ENCODE data around the gene ELK4.
A peak's percentile ranks its signal among the peaks of the same experiment; 100 is the strongest.

Gene ELK4

DNA sequence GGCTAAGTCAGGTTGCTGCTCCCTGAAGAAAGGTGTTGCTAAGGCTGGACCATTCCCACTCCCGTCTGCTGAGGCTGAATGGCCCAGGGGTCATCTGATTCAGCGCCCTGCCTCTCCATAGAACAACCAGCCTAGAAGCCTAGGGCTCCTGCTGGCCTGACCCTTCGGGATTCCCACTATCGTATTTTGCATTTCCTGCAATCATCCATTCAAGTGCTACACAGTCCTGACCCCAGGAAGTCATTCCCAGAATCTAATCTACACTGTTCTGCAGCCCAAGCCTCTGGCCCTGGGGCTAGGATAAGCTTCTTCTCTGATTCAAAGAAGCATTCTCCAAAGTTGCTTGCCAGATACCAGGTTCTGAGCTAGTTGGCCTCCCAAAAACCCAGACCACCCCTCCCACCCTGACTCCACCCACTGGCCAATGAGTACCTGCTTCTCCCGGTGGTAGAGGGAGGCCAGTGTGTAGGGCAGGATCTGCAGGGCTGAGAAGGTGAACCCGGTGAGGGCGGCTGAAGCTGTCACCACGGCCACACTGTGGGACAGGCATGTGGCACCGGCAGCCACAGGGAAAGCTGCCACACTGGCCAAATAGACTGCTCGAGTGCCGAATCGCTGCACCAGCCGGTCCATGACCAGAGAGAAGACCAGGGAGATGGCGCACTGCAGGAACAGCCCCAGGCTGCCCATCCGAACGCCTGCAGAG, 29.8 kb upstream of the ELK4 start:
- ATAC-seq (ENCODE audit: low read depth) = no peak
- peaks cover 21% of the 10 kb centered on the region for H3K4me1 ChIP-seq (ENCODE audit: insufficient read depth, poor library complexity, severe bottlenecking)
- H3K27me3 ChIP-seq (ENCODE audit: insufficient read depth, poor library complexity, severe bottlenecking) = no peaks in the 10 kb centered on the region
- H3K27ac ChIP-seq (ENCODE audit: poor library complexity, severe bottlenecking) = no peak overlapping the region
- no peak for DNase-seq (ENCODE audit: low spot score)
- no peaks in the 10 kb centered on the region for H3K36me3 ChIP-seq (ENCODE audit: low read depth)
- H3K4me3 ChIP-seq (ENCODE audit: severe bottlenecking) = no peak overlapping the region
- TF ChIP-seq, protein P1, sequence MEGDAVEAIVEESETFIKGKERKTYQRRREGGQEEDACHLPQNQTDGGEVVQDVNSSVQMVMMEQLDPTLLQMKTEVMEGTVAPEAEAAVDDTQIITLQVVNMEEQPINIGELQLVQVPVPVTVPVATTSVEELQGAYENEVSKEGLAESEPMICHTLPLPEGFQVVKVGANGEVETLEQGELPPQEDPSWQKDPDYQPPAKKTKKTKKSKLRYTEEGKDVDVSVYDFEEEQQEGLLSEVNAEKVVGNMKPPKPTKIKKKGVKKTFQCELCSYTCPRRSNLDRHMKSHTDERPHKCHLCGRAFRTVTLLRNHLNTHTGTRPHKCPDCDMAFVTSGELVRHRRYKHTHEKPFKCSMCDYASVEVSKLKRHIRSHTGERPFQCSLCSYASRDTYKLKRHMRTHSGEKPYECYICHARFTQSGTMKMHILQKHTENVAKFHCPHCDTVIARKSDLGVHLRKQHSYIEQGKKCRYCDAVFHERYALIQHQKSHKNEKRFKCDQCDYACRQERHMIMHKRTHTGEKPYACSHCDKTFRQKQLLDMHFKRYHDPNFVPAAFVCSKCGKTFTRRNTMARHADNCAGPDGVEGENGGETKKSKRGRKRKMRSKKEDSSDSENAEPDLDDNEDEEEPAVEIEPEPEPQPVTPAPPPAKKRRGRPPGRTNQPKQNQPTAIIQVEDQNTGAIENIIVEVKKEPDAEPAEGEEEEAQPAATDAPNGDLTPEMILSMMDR (IDR thresholded peaks at IDR 0.05; ENCODE audit: poor library complexity, severe bottlenecking) = no peak
- no peaks in the 10 kb centered on the region for H3K9me3 ChIP-seq (ENCODE audit: severe bottlenecking)

DNA sequence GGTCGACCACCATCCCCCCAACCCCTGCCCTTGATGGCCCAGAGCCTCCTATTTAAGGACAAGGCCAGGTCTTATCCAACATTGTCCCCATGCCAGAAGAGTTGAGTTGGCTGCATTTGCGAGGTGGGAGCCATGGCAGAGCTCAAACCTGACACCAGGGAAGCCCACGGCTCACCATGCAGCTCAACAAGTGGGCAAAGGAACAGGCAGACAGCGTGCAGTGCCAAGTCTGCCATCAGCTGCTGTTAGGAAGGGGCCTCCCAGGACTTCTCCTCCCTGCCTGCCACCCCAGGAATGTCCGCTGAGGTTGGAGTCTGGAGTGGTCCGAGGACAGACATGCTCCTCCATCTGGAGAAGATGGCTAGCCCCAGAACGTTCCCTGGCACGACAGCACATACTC, 28.6 kb upstream of the ELK4 start:
- Histone ChIP-seq H3K27ac (ENCODE audit: poor library complexity, severe bottlenecking) (no peak overlapping the region), H3K36me3 (ENCODE audit: low read depth) (no peaks in the 10 kb centered on the region), H3K27me3 (ENCODE audit: insufficient read depth, poor library complexity, severe bottlenecking) (no peaks in the 10 kb centered on the region), H3K9me3 (ENCODE audit: severe bottlenecking) (no peaks in the 10 kb centered on the region), H3K4me3 (ENCODE audit: severe bottlenecking) (no peak overlapping the region), H3K4me1 (ENCODE audit: insufficient read depth, poor library complexity, severe bottlenecking) (peaks cover 15% of the 10 kb centered on the region)
- ATAC-seq (ENCODE audit: low read depth) (no peak), DNase-seq (ENCODE audit: low spot score) (no peak)
- TF ChIP-seq, protein P1 (IDR thresholded peaks at IDR 0.05; ENCODE audit: poor library complexity, severe bottlenecking) = no peak

DNA sequence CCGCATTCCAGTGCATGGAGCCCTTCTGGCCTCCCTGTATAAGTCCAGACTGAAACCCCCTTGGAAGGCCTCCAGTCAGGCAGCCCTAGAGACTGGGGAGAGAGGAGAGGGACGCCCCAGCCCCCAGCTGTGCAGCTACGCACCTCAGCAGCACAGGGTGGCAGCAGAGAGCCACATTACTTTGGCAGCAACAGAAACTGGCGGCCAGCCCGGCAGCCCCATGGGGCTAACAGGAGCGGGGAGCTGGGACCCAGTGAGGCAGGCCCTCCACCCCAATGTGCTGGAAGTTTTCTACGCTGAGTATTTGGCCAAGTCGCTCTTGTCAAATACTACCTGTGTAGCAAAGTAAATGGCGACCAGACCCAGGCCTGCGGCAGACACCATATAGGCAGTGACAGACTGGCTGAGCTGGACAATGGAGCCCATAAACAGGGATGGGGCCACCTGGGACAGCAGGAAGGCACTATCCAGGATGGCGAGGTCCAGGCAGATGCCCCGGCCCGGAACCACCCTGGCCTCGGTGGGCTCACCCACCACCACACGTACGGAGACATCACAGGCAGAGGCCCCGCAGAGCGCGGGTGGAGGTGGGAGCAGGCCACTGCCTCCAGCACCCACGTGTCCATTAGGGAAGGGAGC, 27.3 kb upstream of the ELK4 start:
- DNase-seq (ENCODE audit: low spot score) (no peak), ATAC-seq (ENCODE audit: low read depth) (peak; percentile 79)
- no peak overlapping the region for H3K27ac ChIP-seq (ENCODE audit: poor library complexity, severe bottlenecking)
- H3K27me3 ChIP-seq (ENCODE audit: insufficient read depth, poor library complexity, severe bottlenecking) = no peaks in the 10 kb centered on the region
- TF ChIP-seq, protein P1 (IDR thresholded peaks at IDR 0.05; ENCODE audit: poor library complexity, severe bottlenecking) = peak; percentile 91
- peaks cover 2% of the 10 kb centered on the region for H3K4me1 ChIP-seq (ENCODE audit: insufficient read depth, poor library complexity, severe bottlenecking)
- no peaks in the 10 kb centered on the region for H3K36me3 ChIP-seq (ENCODE audit: low read depth)
- H3K4me3 ChIP-seq (ENCODE audit: severe bottlenecking) = no peak overlapping the region
- H3K9me3 ChIP-seq (ENCODE audit: severe bottlenecking) = no peaks in the 10 kb centered on the region

DNA sequence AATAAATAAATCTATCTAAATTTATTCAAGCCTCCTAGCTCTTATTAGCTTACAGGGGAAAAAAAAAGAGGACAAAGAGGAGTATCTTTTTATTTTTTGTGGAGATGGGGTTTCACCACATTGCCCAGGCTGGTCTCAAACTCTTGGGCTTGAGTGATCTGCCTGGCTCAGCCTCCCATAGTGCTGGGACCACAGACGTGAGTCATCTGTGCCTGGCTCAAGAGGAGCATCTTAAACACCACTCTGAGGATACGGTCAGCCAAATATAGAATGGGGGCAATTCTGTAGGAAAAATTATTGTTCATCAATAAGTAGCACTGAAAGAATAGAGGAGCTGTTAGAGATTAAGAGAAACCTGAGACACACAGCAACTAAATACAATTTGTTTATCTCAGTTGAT, 24.4 kb upstream of the ELK4 start:
- no peak for DNase-seq (ENCODE audit: low spot score)
- TF ChIP-seq, protein P1 (IDR thresholded peaks at IDR 0.05; ENCODE audit: poor library complexity, severe bottlenecking) = no peak
- no peaks in the 10 kb centered on the region for H3K36me3 ChIP-seq (ENCODE audit: low read depth)
- no peaks in the 10 kb centered on the region for H3K9me3 ChIP-seq (ENCODE audit: severe bottlenecking)
- no peaks in the 10 kb centered on the region for H3K27me3 ChIP-seq (ENCODE audit: insufficient read depth, poor library complexity, severe bottlenecking)
- no peaks in the 10 kb centered on the region for H3K4me1 ChIP-seq (ENCODE audit: insufficient read depth, poor library complexity, severe bottlenecking)
- H3K4me3 ChIP-seq (ENCODE audit: severe bottlenecking) = no peak overlapping the region
- H3K27ac ChIP-seq (ENCODE audit: poor library complexity, severe bottlenecking) = no peak overlapping the region
- no peak for ATAC-seq (ENCODE audit: low read depth)

DNA sequence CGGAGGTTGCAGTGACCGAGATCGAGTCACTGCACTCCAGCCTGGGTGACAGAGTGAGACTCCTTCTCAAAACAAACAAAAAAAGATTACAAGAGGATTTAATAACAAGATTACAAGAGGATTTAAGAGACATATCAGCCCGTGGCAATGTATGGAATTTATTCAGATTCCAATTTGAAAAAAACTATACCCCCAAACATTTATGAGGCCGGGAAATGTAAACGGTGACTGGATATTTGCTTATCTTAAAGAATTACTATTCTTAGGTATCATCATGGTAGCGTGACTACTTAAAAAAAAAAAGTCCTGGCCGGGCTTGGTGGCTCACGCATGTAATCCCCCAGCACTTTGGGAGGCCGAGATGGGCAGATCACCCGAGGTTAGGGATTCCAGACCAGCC, 21.2 kb upstream of the ELK4 start:
- no peak overlapping the region for H3K27ac ChIP-seq (ENCODE audit: poor library complexity, severe bottlenecking)
- H3K27me3 ChIP-seq (ENCODE audit: insufficient read depth, poor library complexity, severe bottlenecking) = no peaks in the 10 kb centered on the region
- TF ChIP-seq, protein P1 (IDR thresholded peaks at IDR 0.05; ENCODE audit: poor library complexity, severe bottlenecking) = no peak

More for the DNA sequence above, 21.2 kb upstream of the ELK4 start:
- Histone ChIP-seq H3K9me3 (ENCODE audit: severe bottlenecking) (no peaks in the 10 kb centered on the region), H3K4me1 (ENCODE audit: insufficient read depth, poor library complexity, severe bottlenecking) (no peaks in the 10 kb centered on the region), H3K36me3 (ENCODE audit: low read depth) (no peaks in the 10 kb centered on the region), H3K4me3 (ENCODE audit: severe bottlenecking) (no peak overlapping the region)
- ATAC-seq (ENCODE audit: low read depth) = no peak
- DNase-seq (ENCODE audit: low spot score) = no peak

Measured in RWPE2 (cell line).